Heart left ventricle (tissue), 13 donors: ENCODE data around the gene LMO4.

ENCODE experiments used
- POLR2A ChIP-seq, 2 donors: fragments of 450-650 bp; IDR thresholded peaks; one replicate each; pipeline ENCODE4 v1.6.1; 2017; ENCODE audit warnings: antibody characterized with exemption in 2 of 2, mild to moderate bottlenecking in 2 of 2, moderate library complexity in 2 of 2
- TF ChIP-seq, protein P1 (sequence below), 12 donors: fragments of 200-600 bp; sonication (generic) in 4 of 12; IDR thresholded peaks; one replicate each; pipeline versions ENCODE4 v1.5.0 to v1.8.0; 2018 to 2022; ENCODE audit warnings: antibody characterized with exemption in 12 of 12, mild to moderate bottlenecking in 5 of 12
- donor health status: ischemic (EF 13 %, LVEDD 7.1; RV severe dilation, severe dysfunction).
- donor health status: DM: no; HTN: yes; CAD: no.
- donor health status: DM: no; HTN: no; CAD: no.
- donor health status: ischemic (EF 25% LVEDD 6.9; RV normal size, moderate dysfunction).
- donor health status: ischemic (EF 25% LVEDD 5.7; RV mildly dilated, moderate dysfunction).
- donor health status: ischemic (EF 35%, LVEDD 5.7; RV mildly dilated, moderate dysfunction).
- donor health status: nonischemic (EF 11% LVEDD 7.7; RV severe dilation, severe dysfunction).
- donor health status: DM: yes; HTN: yes; CAD: no.
- donor health status: PGD.
- donor health status: ischemic (EF 29% LVEDD 5.4; RV normal size, mild dysfunction).
- donor health status: nonischemic (EF 23%, LVEDD 6.1; RV moderate dilation, normal function).

DNA sequence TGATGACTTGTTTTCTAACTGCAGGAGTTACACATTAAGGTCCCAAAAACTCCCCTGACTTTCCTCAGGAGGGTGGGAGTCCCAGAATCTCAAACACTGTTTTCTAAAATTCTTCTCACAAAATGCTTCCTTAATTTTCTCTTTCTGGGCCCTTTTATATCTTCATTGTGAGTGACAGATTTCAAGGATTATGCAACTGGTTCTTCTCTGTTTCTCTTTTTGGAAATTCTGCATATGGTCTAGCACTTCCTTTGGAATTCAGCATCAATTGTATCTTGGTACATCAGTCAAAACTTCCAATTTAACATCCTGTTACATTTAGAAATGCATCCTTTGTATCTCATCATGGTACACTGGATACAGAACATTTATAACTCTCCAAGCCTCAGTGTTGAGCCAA, 59.7 kb downstream of the LMO4 start:
- TF ChIP-seq, protein P1, sequence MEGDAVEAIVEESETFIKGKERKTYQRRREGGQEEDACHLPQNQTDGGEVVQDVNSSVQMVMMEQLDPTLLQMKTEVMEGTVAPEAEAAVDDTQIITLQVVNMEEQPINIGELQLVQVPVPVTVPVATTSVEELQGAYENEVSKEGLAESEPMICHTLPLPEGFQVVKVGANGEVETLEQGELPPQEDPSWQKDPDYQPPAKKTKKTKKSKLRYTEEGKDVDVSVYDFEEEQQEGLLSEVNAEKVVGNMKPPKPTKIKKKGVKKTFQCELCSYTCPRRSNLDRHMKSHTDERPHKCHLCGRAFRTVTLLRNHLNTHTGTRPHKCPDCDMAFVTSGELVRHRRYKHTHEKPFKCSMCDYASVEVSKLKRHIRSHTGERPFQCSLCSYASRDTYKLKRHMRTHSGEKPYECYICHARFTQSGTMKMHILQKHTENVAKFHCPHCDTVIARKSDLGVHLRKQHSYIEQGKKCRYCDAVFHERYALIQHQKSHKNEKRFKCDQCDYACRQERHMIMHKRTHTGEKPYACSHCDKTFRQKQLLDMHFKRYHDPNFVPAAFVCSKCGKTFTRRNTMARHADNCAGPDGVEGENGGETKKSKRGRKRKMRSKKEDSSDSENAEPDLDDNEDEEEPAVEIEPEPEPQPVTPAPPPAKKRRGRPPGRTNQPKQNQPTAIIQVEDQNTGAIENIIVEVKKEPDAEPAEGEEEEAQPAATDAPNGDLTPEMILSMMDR (IDR thresholded peaks at IDR 0.05): no peak
- no peak for TF ChIP-seq POLR2A (IDR thresholded peaks at IDR 0.05)
